HL-60 (cell line): ENCODE data around the gene EP400.

ENCODE experiments used
- DNase-seq, 2 experiments: peaks; one replicate each; pipeline ENCODE4 v3.0.0-alpha.2; 2010 to 2020; ENCODE audit warnings: low read depth in 1 of 2, low spot score in 1 of 2
- H3K27ac ChIP-seq: fragments of 250-450 bp; sonication (Bioruptor Pico); replicated peaks from 2 replicates; pipeline ENCODE4 v1.5.1; 2020; ENCODE audit warnings: mild to moderate bottlenecking, moderate library complexity
- H3K27me3 ChIP-seq: fragments of 250-450 bp; sonication (Bioruptor Pico); 2 replicates; pipeline ENCODE4 v1.5.1; 2021; ENCODE audit warnings: mild to moderate bottlenecking, moderate library complexity; ENCODE audit not compliant: insufficient read depth, poor library complexity, severe bottlenecking
- H3K4me3 ChIP-seq: replicated peaks from 2 replicates; pipeline ENCODE4 v1.5.1; 2011; ENCODE audit warnings: mild to moderate bottlenecking, control low read depth, low read length; ENCODE audit not compliant: insufficient read depth
- CTCF ChIP-seq: IDR thresholded peaks from one replicate; pipeline ENCODE4 v1.5.1; 2011; ENCODE audit warnings: low read length, control low read depth, inconsistent platforms; ENCODE audit not compliant: insufficient read depth
- GABPA ChIP-seq: IDR thresholded peaks from 2 replicates; pipeline ENCODE4 v1.6.1; 2012; ENCODE audit warnings: low read depth
- POLR2AphosphoS5 ChIP-seq: IDR thresholded peaks from 2 replicates; pipeline ENCODE4 v1.6.1; 2012; ENCODE audit warnings: low read depth
- SPI1 ChIP-seq: IDR thresholded peaks from 2 replicates; pipeline ENCODE4 v1.6.1; 2012; ENCODE audit warnings: low read depth, mild to moderate bottlenecking, borderline replicate concordance
- TF ChIP-seq, protein P1 (sequence below): IDR thresholded peaks from 2 replicates; pipeline ENCODE4 v1.6.1; 2012; ENCODE audit warnings: low read depth; ENCODE audit not compliant: insufficient replicate concordance

The EP400 gene

DNA sequence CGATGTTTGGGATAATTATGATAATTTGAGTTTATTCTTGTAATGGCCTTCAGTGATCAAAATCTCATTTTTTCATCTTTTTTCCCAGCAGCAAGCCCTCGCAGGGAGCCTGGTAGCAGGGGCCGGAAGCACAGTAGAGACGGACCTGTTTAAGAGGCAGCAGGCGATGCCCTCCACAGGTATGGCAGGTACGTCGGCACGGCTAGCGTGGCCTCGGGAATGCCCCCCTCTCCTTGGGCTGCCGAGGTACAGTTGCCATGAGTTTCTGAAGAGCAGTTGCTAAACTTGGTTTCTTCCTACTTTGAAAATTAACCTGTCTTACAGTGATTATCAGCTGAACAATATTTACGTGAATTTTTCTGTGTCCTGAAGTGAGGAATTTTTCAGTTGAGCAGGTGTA, 29.9 kb downstream of the EP400 start:
- TF ChIP-seq, protein P1, sequence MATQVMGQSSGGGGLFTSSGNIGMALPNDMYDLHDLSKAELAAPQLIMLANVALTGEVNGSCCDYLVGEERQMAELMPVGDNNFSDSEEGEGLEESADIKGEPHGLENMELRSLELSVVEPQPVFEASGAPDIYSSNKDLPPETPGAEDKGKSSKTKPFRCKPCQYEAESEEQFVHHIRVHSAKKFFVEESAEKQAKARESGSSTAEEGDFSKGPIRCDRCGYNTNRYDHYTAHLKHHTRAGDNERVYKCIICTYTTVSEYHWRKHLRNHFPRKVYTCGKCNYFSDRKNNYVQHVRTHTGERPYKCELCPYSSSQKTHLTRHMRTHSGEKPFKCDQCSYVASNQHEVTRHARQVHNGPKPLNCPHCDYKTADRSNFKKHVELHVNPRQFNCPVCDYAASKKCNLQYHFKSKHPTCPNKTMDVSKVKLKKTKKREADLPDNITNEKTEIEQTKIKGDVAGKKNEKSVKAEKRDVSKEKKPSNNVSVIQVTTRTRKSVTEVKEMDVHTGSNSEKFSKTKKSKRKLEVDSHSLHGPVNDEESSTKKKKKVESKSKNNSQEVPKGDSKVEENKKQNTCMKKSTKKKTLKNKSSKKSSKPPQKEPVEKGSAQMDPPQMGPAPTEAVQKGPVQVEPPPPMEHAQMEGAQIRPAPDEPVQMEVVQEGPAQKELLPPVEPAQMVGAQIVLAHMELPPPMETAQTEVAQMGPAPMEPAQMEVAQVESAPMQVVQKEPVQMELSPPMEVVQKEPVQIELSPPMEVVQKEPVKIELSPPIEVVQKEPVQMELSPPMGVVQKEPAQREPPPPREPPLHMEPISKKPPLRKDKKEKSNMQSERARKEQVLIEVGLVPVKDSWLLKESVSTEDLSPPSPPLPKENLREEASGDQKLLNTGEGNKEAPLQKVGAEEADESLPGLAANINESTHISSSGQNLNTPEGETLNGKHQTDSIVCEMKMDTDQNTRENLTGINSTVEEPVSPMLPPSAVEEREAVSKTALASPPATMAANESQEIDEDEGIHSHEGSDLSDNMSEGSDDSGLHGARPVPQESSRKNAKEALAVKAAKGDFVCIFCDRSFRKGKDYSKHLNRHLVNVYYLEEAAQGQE = no peak
- no peak for TF ChIP-seq GABPA
- no peak overlapping the region for H3K27ac ChIP-seq
- no peaks in the 10 kb centered on the region for H3K27me3 ChIP-seq
- no peak for DNase-seq
- H3K4me3 ChIP-seq = no peak overlapping the region

GRCh38 chr12:131980263-131980662, 30.5 kb downstream of the EP400 start:
- no peak overlapping the region for H3K4me3 ChIP-seq
- DNase-seq = no peak
- H3K27ac ChIP-seq = no peak overlapping the region
- H3K27me3 ChIP-seq = no peaks in the 10 kb centered on the region
- TF ChIP-seq POLR2AphosphoS5 = no peak

GRCh38 chr12:131981388-131981787, 31.6 kb downstream of the EP400 start:
- no peak overlapping the region for H3K27ac ChIP-seq
- TF ChIP-seq, protein P1 = no peak
- TF ChIP-seq CTCF (no peak), GABPA (no peak), SPI1 (no peak), POLR2AphosphoS5 (no peak)
- no peaks in the 10 kb centered on the region for H3K27me3 ChIP-seq
- H3K4me3 ChIP-seq = no peak overlapping the region
- no peak for DNase-seq

DNA sequence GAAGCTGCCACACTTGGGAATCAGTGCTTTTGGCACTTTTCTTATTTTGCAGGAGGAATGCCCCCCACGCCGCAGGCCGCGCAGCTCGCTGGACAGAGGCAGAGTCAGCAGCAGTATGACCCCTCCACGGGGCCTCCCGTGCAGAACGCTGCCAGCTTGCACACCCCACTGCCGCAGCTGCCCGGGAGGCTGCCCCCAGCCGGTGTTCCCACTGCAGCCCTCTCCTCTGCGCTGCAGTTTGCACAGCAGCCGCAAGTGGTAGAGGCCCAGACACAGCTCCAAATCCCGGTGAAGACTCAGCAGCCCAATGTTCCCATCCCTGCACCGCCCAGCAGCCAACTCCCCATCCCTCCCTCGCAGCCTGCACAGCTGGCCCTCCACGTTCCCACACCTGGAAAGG, 32.3 kb downstream of the EP400 start:
- no peak for TF ChIP-seq POLR2AphosphoS5
- TF ChIP-seq GABPA = no peak
- TF ChIP-seq CTCF = no peak
- no peak for TF ChIP-seq SPI1
- TF ChIP-seq, protein P1 = no peak
- Histone ChIP-seq H3K4me3 (no peak overlapping the region), H3K27ac (no peak overlapping the region), H3K27me3 (no peaks in the 10 kb centered on the region)
- DNase-seq = no peak
